Mesenchymal stem cell (in vitro differentiated cells and primary cell): Measurements from ENCODE around the gene BNC2.

Experiments used
- DNase-seq: peaks from one replicate; pipeline ENCODE4 v3.0.0-alpha.2; 2013
- H2AFZ ChIP-seq: one replicate; pipeline ENCODE4 v1.6.1; 2013; ENCODE audit warnings: low read depth, mild to moderate bottlenecking, control low read depth, inconsistent platforms, low read length, moderate library complexity
- H2AK5ac ChIP-seq: 2 replicates; pipeline ENCODE4 v1.6.1; 2013; ENCODE audit warnings: low read length, moderate library complexity, mild to moderate bottlenecking, inconsistent platforms; ENCODE audit not compliant: severe bottlenecking
- H2BK120ac ChIP-seq: one replicate; pipeline ENCODE4 v1.6.1; 2013; ENCODE audit warnings: low read depth, mild to moderate bottlenecking, inconsistent platforms, low read length, moderate library complexity
- H2BK12ac ChIP-seq, 2 experiments: one replicate each; pipeline ENCODE4 v1.6.1; 2013; ENCODE audit warnings: inconsistent platforms in 2 of 2, low read length in 2 of 2, mild to moderate bottlenecking in 2 of 2, moderate library complexity in 2 of 2, control low read depth in 1 of 2
- H2BK15ac ChIP-seq: one replicate; pipeline ENCODE4 v1.6.1; 2013; ENCODE audit warnings: mild to moderate bottlenecking, low read depth, inconsistent platforms; ENCODE audit not compliant: poor library complexity, severe bottlenecking
- H2BK5ac ChIP-seq: 2 replicates; pipeline ENCODE4 v1.6.1; 2013; ENCODE audit warnings: low read depth, mild to moderate bottlenecking, low read length, control low read depth, inconsistent platforms; ENCODE audit not compliant: poor library complexity, severe bottlenecking
- H3K14ac ChIP-seq, 2 experiments: one replicate each; pipeline ENCODE4 v1.6.1; 2013; ENCODE audit warnings: inconsistent platforms in 2 of 2, low read length in 2 of 2, control low read depth in 1 of 2, mild to moderate bottlenecking in 1 of 2, moderate library complexity in 1 of 2
- H3K18ac ChIP-seq, 2 experiments: one replicate each; pipeline ENCODE4 v1.6.1; 2013; ENCODE audit warnings: inconsistent platforms in 2 of 2, low read length in 2 of 2, control low read depth in 1 of 2, low read depth in 1 of 2, mild to moderate bottlenecking in 1 of 2
- H3K23ac ChIP-seq, 2 experiments: one replicate each; pipeline ENCODE4 v1.6.1; 2013; ENCODE audit warnings: inconsistent platforms in 2 of 2, low read length in 2 of 2, mild to moderate bottlenecking in 2 of 2, moderate library complexity in 2 of 2, control low read depth in 1 of 2
- H3K27ac ChIP-seq: 2 replicates; pipeline ENCODE4 v1.5.1; 2013; ENCODE audit warnings: mild to moderate bottlenecking, moderate library complexity, low read length, control low read depth, inconsistent platforms; ENCODE audit not compliant: poor library complexity, severe bottlenecking
- H3K27me3 ChIP-seq, 2 experiments: 2 replicates each; pipeline versions ENCODE4 v1.6.1 to v1.7.0; 2013; ENCODE audit warnings: low read length in 2 of 2, mild to moderate bottlenecking in 2 of 2, moderate library complexity in 2 of 2, control low read depth in 1 of 2, inconsistent platforms in 1 of 2; ENCODE audit not compliant: control insufficient read depth in 1 of 2, insufficient read depth in 1 of 2
- H3K36me3 ChIP-seq, 2 experiments: 2 replicates each; pipeline versions ENCODE4 v1.6.1 to v1.7.0; 2013; ENCODE audit warnings: low read length in 2 of 2, control low read depth in 1 of 2, inconsistent platforms in 1 of 2, low read depth in 1 of 2, mild to moderate bottlenecking in 1 of 2; ENCODE audit not compliant: insufficient read depth in 2 of 2, control insufficient read depth in 1 of 2
- H3K4ac ChIP-seq, 2 experiments: one replicate each; pipeline ENCODE4 v1.6.1; 2013; ENCODE audit warnings: inconsistent platforms in 2 of 2, low read length in 2 of 2, mild to moderate bottlenecking in 2 of 2, moderate library complexity in 2 of 2, control low read depth in 1 of 2, low read depth in 1 of 2
- H3K4me1 ChIP-seq: 2 replicates; pipeline ENCODE4 v1.6.1; 2013; ENCODE audit warnings: low read depth, low read length, control low read depth; ENCODE audit not compliant: control insufficient read depth, insufficient read depth
- H3K4me2 ChIP-seq: 2 replicates; pipeline ENCODE4 v1.6.1; 2013; ENCODE audit warnings: low read length, mild to moderate bottlenecking, inconsistent platforms; ENCODE audit not compliant: poor library complexity, severe bottlenecking
- H3K4me3 ChIP-seq, 2 experiments: 2 replicates each; pipeline versions ENCODE4 v1.5.1 to v1.7.0; 2013; ENCODE audit warnings: low read length in 2 of 2, mild to moderate bottlenecking in 2 of 2, control low read depth in 1 of 2, low read depth in 1 of 2; ENCODE audit not compliant: insufficient read depth in 1 of 2
- H3K79me1 ChIP-seq: replicated peaks from 2 replicates; pipeline ENCODE4 v1.6.1; 2013; ENCODE audit warnings: mild to moderate bottlenecking, control low read depth, low read length, inconsistent platforms; ENCODE audit not compliant: poor library complexity, severe bottlenecking
- H3K9ac ChIP-seq: 2 replicates; pipeline ENCODE4 v1.7.0; 2013; ENCODE audit warnings: mild to moderate bottlenecking, low read length, moderate library complexity
- H3K9me3 ChIP-seq: 2 replicates; pipeline ENCODE4 v1.7.0; 2013; ENCODE audit warnings: mild to moderate bottlenecking, low read length; ENCODE audit not compliant: control insufficient read depth
- H4K8ac ChIP-seq: one replicate; pipeline ENCODE4 v1.6.1; 2013; ENCODE audit warnings: inconsistent platforms, mild to moderate bottlenecking, low read length, moderate library complexity
- H4K91ac ChIP-seq: one replicate; pipeline ENCODE4 v1.6.1; 2013; ENCODE audit warnings: mild to moderate bottlenecking, low read length, inconsistent platforms
- WGBS: methylation state at CpG from one replicate; pipeline ENCODE4 v1.1.7; 2013; ENCODE audit warnings: mixed read lengths; 5-methylcytosine and 5-hydroxymethylcytosine counted together

The BNC2 gene

GRCh38 chr9:16659096-16659495 is 211.4 kb downstream of the BNC2 start:
- no peak overlapping the region for H3K4ac ChIP-seq
- WGBS, result 88% methylated on average over 10 of the region's 11 CpGs
- H3K36me3 ChIP-seq, result peaks cover 4 to 35% of the 10 kb centered on the region in 2 experiments
- no peak overlapping the region for H2BK120ac ChIP-seq
- H3K23ac ChIP-seq, result no peak overlapping the region
- no peak overlapping the region for H2BK15ac ChIP-seq
- H4K8ac ChIP-seq, result no peak overlapping the region
- DNase-seq, result no peak
- H3K9me3 ChIP-seq, result no peaks in the 10 kb centered on the region
- H3K4me1 ChIP-seq, result no peaks in the 10 kb centered on the region
- H3K27me3 ChIP-seq, result no peaks in the 10 kb centered on the region
- H2AFZ ChIP-seq, result no peak overlapping the region
- no peak overlapping the region for H3K9ac ChIP-seq
- no peak overlapping the region for H2AK5ac ChIP-seq
- H3K18ac ChIP-seq, result no peak overlapping the region
- H3K27ac ChIP-seq, result no peak overlapping the region
- H4K91ac ChIP-seq, result no peak overlapping the region
- no peak overlapping the region for H2BK5ac ChIP-seq
- no peak overlapping the region for H3K4me3 ChIP-seq
- no peak overlapping the region for H3K4me2 ChIP-seq
- H3K79me1 ChIP-seq, result peaks cover 25% of the 10 kb centered on the region
- H2BK12ac ChIP-seq, result no peak overlapping the region
- H3K14ac ChIP-seq, result no peak overlapping the region

GRCh38 chr9:16656432-16657169 is 213.9 kb downstream of the BNC2 start:
- H3K4ac ChIP-seq, result no peak overlapping the region
- no peak overlapping the region for H3K4me3 ChIP-seq
- no peak overlapping the region for H3K18ac ChIP-seq
- H2BK12ac ChIP-seq, result no peak overlapping the region
- no peak overlapping the region for H2BK15ac ChIP-seq
- H3K27ac ChIP-seq, result no peak overlapping the region
- no peak overlapping the region for H2AK5ac ChIP-seq
- DNase-seq, result no peak
- H4K8ac ChIP-seq, result no peak overlapping the region
- H4K91ac ChIP-seq, result no peak overlapping the region
- peaks cover 24% of the 10 kb centered on the region for H3K79me1 ChIP-seq
- no peaks in the 10 kb centered on the region for H3K27me3 ChIP-seq
- H3K9me3 ChIP-seq, result no peaks in the 10 kb centered on the region
- no peak overlapping the region for H2BK120ac ChIP-seq
- H3K4me2 ChIP-seq, result no peak overlapping the region
- peaks cover 4 to 25% of the 10 kb centered on the region in 2 experiments for H3K36me3 ChIP-seq
- H3K9ac ChIP-seq, result no peak overlapping the region
- no peak overlapping the region for H3K14ac ChIP-seq
- no peak overlapping the region for H3K23ac ChIP-seq
- H2BK5ac ChIP-seq, result no peak overlapping the region
- WGBS, result 88% methylated on average over 2 of the region's 2 CpGs
- no peak overlapping the region for H2AFZ ChIP-seq
- peaks cover 6% of the 10 kb centered on the region for H3K4me1 ChIP-seq

- H2BK120ac ChIP-seq, result no peak overlapping the region
- no peaks in the 10 kb centered on the region for H3K27me3 ChIP-seq
- WGBS, result 88% methylated on average over 1 of the region's 3 CpGs
- H2BK5ac ChIP-seq, result no peak overlapping the region
- H3K9ac ChIP-seq, result peak overlapping the region; percentile 91
- no peak overlapping the region for H2AK5ac ChIP-seq
- no peak overlapping the region for H3K4ac ChIP-seq
- no peak overlapping the region for H2BK15ac ChIP-seq
- H3K4me2 ChIP-seq, result no peak overlapping the region
- H3K36me3 ChIP-seq, result peaks cover 4 to 18% of the 10 kb centered on the region in 2 experiments
- peak overlapping the region in 1 of 2 experiments; percentile 33 for H3K18ac ChIP-seq
- no peak overlapping the region for H2BK12ac ChIP-seq
- no peaks in the 10 kb centered on the region for H3K9me3 ChIP-seq
- H3K14ac ChIP-seq, result no peak overlapping the region
- H3K27ac ChIP-seq, result no peak overlapping the region
- H3K79me1 ChIP-seq, result peaks cover 26% of the 10 kb centered on the region
- no peak overlapping the region for H3K23ac ChIP-seq
- H4K8ac ChIP-seq, result no peak overlapping the region
- peak overlapping the region in 1 of 2 experiments; percentile 75 for H3K4me3 ChIP-seq
- H2AFZ ChIP-seq, result no peak overlapping the region
- H4K91ac ChIP-seq, result no peak overlapping the region
- H3K4me1 ChIP-seq, result peaks cover 6% of the 10 kb centered on the region
- DNase-seq, result no peak
Observed at GRCh38 chr9:16654596-16655126, 215.8 kb downstream of the BNC2 start.

GRCh38 chr9:16653491-16654399 is 216.7 kb downstream of the BNC2 start:
- H3K4ac ChIP-seq, result peak overlapping the region in 1 of 2 experiments; percentile 82
- peaks cover 0 to 12% of the 10 kb centered on the region in 2 experiments for H3K36me3 ChIP-seq
- H2BK12ac ChIP-seq, result peak overlapping the region; percentile 21 to 78
- no peaks in the 10 kb centered on the region for H3K27me3 ChIP-seq
- peak overlapping the region; percentile 61 for H4K91ac ChIP-seq
- H3K18ac ChIP-seq, result peak overlapping the region; percentile 67 to 73
- peak overlapping the region; percentile 51 for H2AK5ac ChIP-seq
- peak; percentile 54 for DNase-seq
- peak overlapping the region; percentile 61 for H2BK5ac ChIP-seq
- peaks cover 6% of the 10 kb centered on the region for H3K4me1 ChIP-seq
- no peak overlapping the region for H3K23ac ChIP-seq
- WGBS, result 27% methylated on average over 10 of the region's 13 CpGs
- no peak overlapping the region for H2AFZ ChIP-seq
- no peak overlapping the region for H3K14ac ChIP-seq
- no peaks in the 10 kb centered on the region for H3K9me3 ChIP-seq
- peak overlapping the region; percentile 55 for H3K27ac ChIP-seq
- H3K4me3 ChIP-seq, result peak overlapping the region in 1 of 2 experiments; percentile 75
- H2BK120ac ChIP-seq, result no peak overlapping the region
- H3K79me1 ChIP-seq, result peaks cover 22% of the 10 kb centered on the region
- peak overlapping the region; percentile 91 for H3K9ac ChIP-seq
- H2BK15ac ChIP-seq, result peak overlapping the region; percentile 74
- H3K4me2 ChIP-seq, result peak overlapping the region; percentile 15
- H4K8ac ChIP-seq, result peak overlapping the region; percentile 89
